K562 (cell line): ENCODE measurements around the gene PRSS21. TPM values are rescaled to one million over a fixed set of nuclear protein-coding genes. Genes with fewer than 3 reads are reported as not detected.

ENCODE experiments used
- C11orf30 ChIP-seq: fragments of 450-650 bp; IDR thresholded peaks from 2 replicates; pipeline ENCODE4 v1.6.1; 2016; ENCODE audit warnings: low read depth, mild to moderate bottlenecking
- CBFA2T2 ChIP-seq: fragments of 450-650 bp; conservative IDR thresholded peaks from 2 replicates; pipeline ENCODE4 v1.6.1; 2017; ENCODE audit warnings: mild to moderate bottlenecking
- CXXC5 ChIP-seq: fragments of 250-450 bp; sonication (Bioruptor Pico); IDR thresholded peaks from 2 replicates; pipeline ENCODE4 v1.8.0; 2022; ENCODE audit warnings: inconsistent platforms, mild to moderate bottlenecking, moderate library complexity
- E2F8 ChIP-seq: fragments of 450-650 bp; IDR thresholded peaks from 2 replicates; pipeline ENCODE4 v1.7.1; 2018; ENCODE audit warnings: mild to moderate bottlenecking, low read depth; ENCODE audit not compliant: partially characterized antibody
- ELF1 ChIP-seq: fragments of 200-800 bp; sonication (Bioruptor generic); IDR thresholded peaks from 2 replicates; pipeline ENCODE4 v1.6.1; 2016; ENCODE audit warnings: missing genetic modification characterization, missing compliant biosample characterization
- ERF ChIP-seq: fragments of 450-650 bp; formaldehyde crosslinking; IDR thresholded peaks from 2 replicates; pipeline ENCODE4 v1.4.0; 2020; ENCODE audit warnings: mild to moderate bottlenecking, mixed read lengths
- GATAD2A ChIP-seq: fragments of 450-650 bp; IDR thresholded peaks from 2 replicates; pipeline ENCODE4 v1.6.1; 2017
- JUNB ChIP-seq: fragments of 450-650 bp; formaldehyde crosslinking; conservative IDR thresholded peaks from 2 replicates; pipeline ENCODE4 v1.4.0; 2020; ENCODE audit warnings: mild to moderate bottlenecking
- KLF13 ChIP-seq: fragments of 450-650 bp; IDR thresholded peaks from 2 replicates; pipeline ENCODE4 v1.6.1; 2016; ENCODE audit warnings: missing genetic modification characterization, low read depth, mild to moderate bottlenecking, missing compliant biosample characterization, moderate library complexity, borderline replicate concordance
- NFE2 ChIP-seq: IDR thresholded peaks from 2 replicates; pipeline ENCODE4 v1.6.1; 2014; ENCODE audit warnings: antibody characterized with exemption, low read depth
- POLR2G ChIP-seq: fragments of 200-400 bp; formaldehyde crosslinking; IDR thresholded peaks from 2 replicates; pipeline ENCODE4 v1.6.1; 2017; ENCODE audit warnings: low read depth, mild to moderate bottlenecking, antibody characterized with exemption, low read length, moderate library complexity
- SMARCB1 ChIP-seq: IDR thresholded peaks from 2 replicates; pipeline ENCODE4 v1.6.1; 2011; ENCODE audit warnings: improper control_type of control experiment, low read depth; ENCODE audit not compliant: insufficient read length
- SP2 ChIP-seq: IDR thresholded peaks from 2 replicates; pipeline ENCODE4 v1.6.1; 2011; ENCODE audit warnings: mild to moderate bottlenecking, low read depth, low read length, moderate library complexity; ENCODE audit not compliant: poor library complexity, severe bottlenecking; ENCODE audit errors: extremely low read depth
- SRSF3 ChIP-seq: fragments of 200-400 bp; formaldehyde crosslinking; IDR thresholded peaks from 2 replicates; pipeline ENCODE4 v1.6.1; 2016; ENCODE audit warnings: mild to moderate bottlenecking, low read length, moderate library complexity; ENCODE audit not compliant: insufficient read depth
- TOE1 ChIP-seq, 2 experiments: fragments of 450-650 bp in 1 of 2; sonication (generic) in 1 of 2; formaldehyde crosslinking in 1 of 2; IDR thresholded peaks; 2 replicates each; pipeline versions ENCODE4 v1.7.1 to v1.8.0; 2016 to 2022; ENCODE audit warnings: borderline replicate concordance in 2 of 2, mild to moderate bottlenecking in 2 of 2, antibody characterized with exemption in 1 of 2, inconsistent platforms in 1 of 2, low read depth in 1 of 2, missing genetic modification reagents in 1 of 2, moderate library complexity in 1 of 2
- ZFPM2 ChIP-seq: fragments of 250-450 bp; sonication (Bioruptor Pico); IDR thresholded peaks from 2 replicates; pipeline ENCODE4 v1.5.1; 2022; ENCODE audit warnings: mild to moderate bottlenecking
- ZNF551 ChIP-seq: fragments of 250-450 bp; sonication (Bioruptor Pico); IDR thresholded peaks from 2 replicates; pipeline ENCODE4 v1.5.0; 2021; ENCODE audit warnings: mild to moderate bottlenecking, moderate library complexity
- ZNF696 ChIP-seq: fragments of 250-450 bp; sonication (Bioruptor Pico); conservative IDR thresholded peaks from 2 replicates; pipeline ENCODE4 v1.4.0; 2020; ENCODE audit warnings: mild to moderate bottlenecking, moderate library complexity
- ZNF830 ChIP-seq: fragments of 250-450 bp; sonication (Bioruptor Pico); IDR thresholded peaks from 2 replicates; pipeline ENCODE4 v1.5.0; 2021; ENCODE audit warnings: mild to moderate bottlenecking
- polyA plus RNA-seq, 8 experiments: library from polyadenylated mRNA; depleted of rRNA in 4 of 8; stranded (reverse) in 5 of 8; unstranded in 3 of 8; fragments of >200 nt; fragmentation: Nextera tagmentation in 2 of 8; fragmentation: Illumina TruSeq in 1 of 8; extraction: Ambion mirVana in 2 of 8; extraction: Trizol in 1 of 8; gene quantifications; 2 replicates each; pipeline versions ENCODE4 v1.2.1 to v1.2.3, GENCODE V29; 2011 to 2014; ENCODE audit warnings: inconsistent platforms in 1 of 8, missing spikeins in 1 of 8
- total RNA-seq, 7 experiments: library from RNA; depleted of rRNA in 6 of 7; stranded (reverse); fragments of >200 nt in 6 of 7; fragmentation: Illumina TruSeq in 2 of 7; extraction: Trizol in 2 of 7; gene quantifications; 2 replicates each; pipeline versions ENCODE4 v1.2.1 to v1.2.3, GENCODE V29; 2011 to 2021; ENCODE audit warnings: low replicate concordance in 1 of 7
- TF ChIP-seq, protein P1 (sequence below): fragments of 250-450 bp; sonication (Bioruptor Pico); IDR thresholded peaks from 2 replicates; pipeline ENCODE4 v1.4.0; 2020

The PRSS21 gene
- total and polyA plus RNA-seq, 9 of the 15 experiments (the other 6 are each of a cell fraction or from before 2014, with no cell fraction given) = 12.1 to 121 (median 61.3) TPM

GRCh38 chr16:2867987-2868789 lies 51.2 kb downstream of the PRSS21 start (continued):
- TF ChIP-seq NFE2 (peak; percentile 58), ZFPM2 (CRISPR knock-in tag) (peak; percentile 56; the same call in 1 of the 2 replicates), SP2 (no peak), CXXC5 (CRISPR knock-in tag) (peak; percentile 85), E2F8 (peak; percentile 68), SRSF3 (no peak), ERF (CRISPR knock-in tag) (peak; percentile 92), ZNF551 (CRISPR knock-in tag) (no peak), GATAD2A (peak; percentile 72; the same call in 1 of the 2 replicates), POLR2G (peak; percentile 96), TOE1 (IDR thresholded peaks at IDR 0.05; ENCODE audit: borderline replicate concordance) (peak; percentile 60; the same call in 1 of the 2 replicates), TOE1 (CRISPR knock-in tag; IDR thresholded peaks at IDR 0.05; ENCODE audit: borderline replicate concordance, low read depth) (no peak), ELF1 (peak; percentile 91), C11orf30 (peak; percentile 99), KLF13 (peak; percentile 86; the same call in 1 of the 2 replicates), ZNF830 (CRISPR knock-in tag) (peak; percentile 83), JUNB (CRISPR knock-in tag) (no peak), SMARCB1 (no peak), ZNF696 (no peak), CBFA2T2 (no peak; the same call in 1 of the 2 replicates)
- TF ChIP-seq, protein P1, sequence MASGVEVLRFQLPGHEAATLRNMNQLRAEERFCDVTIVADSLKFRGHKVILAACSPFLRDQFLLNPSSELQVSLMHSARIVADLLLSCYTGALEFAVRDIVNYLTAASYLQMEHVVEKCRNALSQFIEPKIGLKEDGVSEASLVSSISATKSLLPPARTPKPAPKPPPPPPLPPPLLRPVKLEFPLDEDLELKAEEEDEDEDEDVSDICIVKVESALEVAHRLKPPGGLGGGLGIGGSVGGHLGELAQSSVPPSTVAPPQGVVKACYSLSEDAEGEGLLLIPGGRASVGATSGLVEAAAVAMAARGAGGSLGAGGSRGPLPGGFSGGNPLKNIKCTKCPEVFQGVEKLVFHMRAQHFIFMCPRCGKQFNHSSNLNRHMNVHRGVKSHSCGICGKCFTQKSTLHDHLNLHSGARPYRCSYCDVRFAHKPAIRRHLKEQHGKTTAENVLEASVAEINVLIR = peak; percentile 44; the same call in 1 of the 2 replicates
